NT2/D1 (cell line): ENCODE data around the gene NPAT.

ENCODE experiments used
- YY1 ChIP-seq: IDR thresholded peaks from 2 replicates; pipeline ENCODE4 v1.6.1; 2011; ENCODE audit not compliant: insufficient read length, insufficient read depth
- ZNF274 ChIP-seq: IDR thresholded peaks from 2 replicates; pipeline ENCODE4 v1.6.1; 2011; ENCODE audit warnings: mild to moderate bottlenecking, low read depth, low read length

DNA sequence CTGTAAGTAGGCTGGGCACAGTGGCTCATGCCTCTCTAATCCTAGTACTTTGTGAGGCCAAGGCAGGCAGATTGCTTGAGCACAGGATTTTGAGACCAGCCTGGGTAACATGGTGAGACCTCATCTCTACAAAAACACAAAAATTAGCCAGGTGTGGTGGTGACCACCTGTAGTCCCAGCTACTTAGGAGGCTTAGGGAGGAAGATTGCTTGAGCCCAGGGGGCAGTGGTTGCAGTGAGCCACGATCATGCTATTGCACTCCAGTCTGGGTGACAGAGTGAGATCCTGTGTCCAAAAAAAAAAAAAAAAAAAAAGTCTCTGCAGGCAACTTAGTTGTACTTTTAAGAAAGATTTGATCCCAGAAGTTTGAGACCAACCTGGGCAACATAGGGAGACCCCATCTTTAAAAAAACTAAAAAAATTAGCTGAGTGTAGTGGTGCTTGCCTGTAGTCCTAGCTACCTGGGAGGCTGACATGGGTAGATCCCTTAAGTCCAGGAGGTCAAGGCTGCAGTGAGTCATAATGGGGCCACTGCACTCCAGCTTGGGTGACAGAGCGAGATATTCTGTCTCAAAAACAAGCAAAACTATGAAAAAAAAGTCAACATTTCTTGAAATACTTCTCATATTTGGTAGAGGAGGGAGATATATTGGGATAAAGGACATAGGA is 11.0 kb upstream of the NPAT start:
- no peak for TF ChIP-seq YY1
- TF ChIP-seq ZNF274: no peak
